Right kidney (tissue), 1 donor: Measurements from ENCODE around the gene OVCA2.

Experiments used
- DNase-seq: peaks from one replicate; pipeline ENCODE4 v3.0.0-alpha.2; 2016

The OVCA2 gene

GRCh38 chr17:2033153-2033552 lies 8.7 kb upstream of the OVCA2 start:
- DNase-seq: no peak

DNA sequence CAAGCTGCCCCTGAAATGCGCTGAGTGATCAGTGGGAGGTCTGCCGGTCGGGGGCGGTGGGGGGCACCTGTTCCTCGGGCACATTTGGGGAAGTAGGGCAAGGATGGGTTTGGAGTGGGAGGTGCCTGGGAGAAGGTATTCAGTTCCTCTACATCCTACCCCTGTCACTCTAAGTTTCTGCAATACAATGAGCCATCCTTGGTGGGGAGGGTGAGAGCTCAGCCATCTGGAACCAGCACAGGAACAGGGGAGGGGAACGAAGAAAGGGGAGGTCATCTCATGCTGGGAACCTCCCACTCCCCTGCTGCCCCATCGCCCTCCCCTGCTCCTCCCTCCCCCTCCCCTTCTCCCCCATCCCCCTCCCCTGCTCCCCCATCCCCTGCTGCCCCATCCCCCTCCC lies 7.7 kb upstream of the OVCA2 start:
- no peak for DNase-seq

- DNase-seq: no peak
These were observed 6.8 kb upstream of the OVCA2 start for GRCh38 chr17:2034806-2035540.

GRCh38 chr17:2035541-2036488 lies 6.0 kb upstream of the OVCA2 start:
- DNase-seq: no peak

DNA sequence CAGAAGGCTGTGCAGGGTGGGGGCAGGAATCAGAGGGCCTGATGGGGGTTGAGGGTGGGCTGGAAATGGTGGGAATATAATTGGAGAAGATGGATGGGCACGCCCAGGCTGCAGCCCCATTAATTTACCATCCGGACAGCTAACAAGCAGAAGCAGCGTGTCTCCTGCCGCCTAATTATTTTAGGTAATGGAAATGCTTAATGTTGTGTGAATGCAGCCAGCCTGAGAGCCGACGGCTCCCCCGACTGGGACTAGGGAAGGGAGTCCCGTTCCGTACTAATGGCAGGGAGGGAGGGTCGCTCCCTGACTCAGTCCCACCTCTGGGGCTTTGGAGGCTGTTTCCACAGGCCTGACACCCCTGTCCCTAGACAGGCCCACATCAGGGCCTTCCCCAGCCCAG lies 4.7 kb upstream of the OVCA2 start:
- no peak for DNase-seq

- no peak for DNase-seq
These were observed 1.5 kb upstream of the OVCA2 start for GRCh38 chr17:2040219-2040827.

DNA sequence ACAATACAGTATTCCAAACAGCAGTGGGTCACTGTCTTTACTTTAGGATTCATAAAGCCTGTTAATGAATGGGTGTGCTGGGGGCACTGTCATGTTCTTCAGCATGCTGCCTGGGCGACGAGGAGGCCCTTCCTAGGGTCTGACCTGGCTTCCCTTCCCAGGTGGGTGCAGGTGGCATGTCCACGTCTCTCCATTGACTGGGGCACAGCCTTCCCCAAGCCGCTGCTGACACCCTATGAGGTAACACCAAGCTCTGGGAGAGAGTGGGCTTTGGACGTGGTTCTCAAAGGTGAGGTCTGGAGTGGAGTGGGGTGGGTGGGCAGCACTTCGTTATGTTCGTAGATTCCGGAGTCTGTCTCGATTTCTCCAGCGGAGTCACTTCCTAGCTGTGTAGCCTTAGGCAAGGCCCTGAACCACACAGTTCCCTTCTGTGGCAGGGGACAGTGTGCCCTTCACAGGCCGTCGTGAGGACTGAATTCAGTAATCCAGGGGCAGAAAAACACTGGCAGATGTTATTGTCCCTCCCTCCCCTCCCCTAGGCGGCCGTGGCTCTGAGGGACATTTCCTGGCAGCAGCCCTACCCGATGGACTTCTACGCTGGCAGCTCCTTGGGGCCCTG lies 771 bp upstream of the OVCA2 start:
- no peak for DNase-seq

DNA sequence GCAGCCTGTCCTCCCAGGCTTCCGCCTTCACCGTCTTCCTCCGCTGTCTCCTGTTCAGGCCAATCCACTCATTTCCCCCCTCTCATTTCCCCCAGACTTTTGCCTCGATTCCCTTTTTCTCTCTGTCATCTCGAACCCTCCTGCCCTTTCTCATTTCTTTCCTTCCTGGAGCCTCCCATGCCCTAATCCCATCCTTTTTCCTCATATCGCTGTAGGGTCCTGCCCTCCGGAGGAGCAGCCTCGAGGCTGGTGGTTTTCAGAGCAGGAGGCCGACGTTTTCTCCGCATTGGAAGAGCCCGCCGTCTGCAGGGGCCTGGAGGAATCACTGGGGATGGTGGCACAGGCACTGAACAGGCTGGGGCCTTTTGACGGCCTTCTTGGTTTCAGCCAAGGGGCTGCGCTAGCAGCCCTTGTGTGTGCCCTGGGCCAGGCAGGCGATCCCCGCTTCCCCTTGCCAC lies 597 bp downstream of the OVCA2 start:
- no peak for DNase-seq

DNA sequence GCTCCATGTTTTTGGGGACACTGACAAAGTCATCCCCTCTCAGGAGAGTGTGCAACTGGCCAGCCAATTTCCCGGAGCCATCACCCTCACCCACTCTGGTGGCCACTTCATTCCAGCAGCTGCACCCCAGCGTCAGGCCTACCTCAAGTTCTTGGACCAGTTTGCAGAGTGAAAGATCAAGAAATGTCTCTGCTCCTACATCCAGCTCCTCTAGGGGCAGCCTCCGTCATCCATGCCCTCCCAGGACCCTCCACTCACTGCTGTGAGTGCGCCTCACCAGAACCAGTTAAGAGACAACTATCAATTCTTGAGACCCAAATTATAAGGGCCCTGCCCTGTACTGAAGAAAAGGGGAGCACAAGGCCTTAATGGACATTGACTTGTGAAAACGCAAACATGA lies 1.1 kb downstream of the OVCA2 start:
- DNase-seq: no peak

DNA sequence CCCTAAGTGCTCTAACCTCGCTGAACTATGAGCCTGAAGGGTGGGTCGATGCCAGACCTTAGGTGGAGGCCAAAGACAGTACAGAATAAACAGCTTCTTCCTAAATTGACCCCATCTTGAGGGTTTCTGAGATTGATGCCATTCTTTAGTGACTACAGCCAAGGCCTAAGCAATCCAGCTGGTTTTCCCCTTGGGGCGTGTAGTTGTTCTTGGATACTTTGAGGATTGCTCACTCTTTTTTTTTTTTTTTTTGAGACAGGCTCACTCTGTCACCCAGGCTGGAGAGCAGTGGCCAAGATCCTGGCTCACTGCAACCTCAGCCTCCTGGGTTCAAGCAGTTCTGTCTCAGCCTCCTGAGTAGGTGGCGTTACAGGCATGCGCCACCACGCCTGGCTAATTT lies 2.0 kb downstream of the OVCA2 start:
- no peak for DNase-seq

GRCh38 chr17:2044263-2044894 lies 2.6 kb downstream of the OVCA2 start:
- no peak for DNase-seq

GRCh38 chr17:2047590-2047989 lies 5.8 kb downstream of the OVCA2 start:
- no peak for DNase-seq

GRCh38 chr17:2048805-2049204 lies 7.0 kb downstream of the OVCA2 start:
- DNase-seq: no peak

GRCh38 chr17:2049333-2050299 lies 7.8 kb downstream of the OVCA2 start:
- peak; percentile 83 for DNase-seq

- DNase-seq: no peak
These were observed 8.7 kb downstream of the OVCA2 start for GRCh38 chr17:2050300-2051060.

GRCh38 chr17:2051061-2051932 lies 9.5 kb downstream of the OVCA2 start:
- no peak for DNase-seq

DNA sequence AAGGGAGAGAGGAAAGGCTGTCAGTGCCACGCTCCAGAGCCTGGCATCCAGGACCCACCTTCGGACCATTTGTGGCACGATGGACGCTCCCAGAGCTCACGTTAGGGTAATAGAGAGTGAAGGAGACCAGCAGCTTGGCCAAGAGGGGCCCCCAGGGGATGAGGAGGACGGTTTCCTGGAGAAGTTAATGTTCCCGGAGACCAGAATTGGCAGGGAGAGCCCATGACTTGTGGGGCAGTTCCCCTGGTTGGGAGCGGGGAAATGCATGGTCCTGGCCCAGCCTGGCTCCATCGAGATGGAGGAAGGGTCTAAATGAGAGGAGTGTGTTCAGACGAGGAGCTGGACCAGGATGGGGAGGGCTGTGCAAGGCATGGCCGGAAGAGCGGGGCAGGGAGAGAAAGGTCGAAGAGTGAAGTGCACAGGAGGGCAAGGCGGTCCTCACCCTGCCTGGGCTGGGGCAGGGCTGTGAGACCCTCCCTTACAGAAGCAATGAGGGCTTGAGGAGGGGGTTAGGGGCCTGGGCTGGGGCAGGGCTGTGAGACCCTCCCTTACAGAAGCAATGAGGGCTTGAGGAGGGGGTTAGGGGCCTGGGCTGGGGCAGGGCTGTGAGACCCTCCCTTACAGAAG lies 10.2 kb downstream of the OVCA2 start:
- DNase-seq: peak; percentile 37
